ENCODE results near the gene TAS2R38.

Gene TAS2R38

GRCh38 chr7:141950806-141951205 is 22.8 kb downstream of the TAS2R38 start:
- no peaks in the 10 kb centered on the region for H3K4me1 Mint-ChIP-seq (ENCODE audit: low read depth)

DNA sequence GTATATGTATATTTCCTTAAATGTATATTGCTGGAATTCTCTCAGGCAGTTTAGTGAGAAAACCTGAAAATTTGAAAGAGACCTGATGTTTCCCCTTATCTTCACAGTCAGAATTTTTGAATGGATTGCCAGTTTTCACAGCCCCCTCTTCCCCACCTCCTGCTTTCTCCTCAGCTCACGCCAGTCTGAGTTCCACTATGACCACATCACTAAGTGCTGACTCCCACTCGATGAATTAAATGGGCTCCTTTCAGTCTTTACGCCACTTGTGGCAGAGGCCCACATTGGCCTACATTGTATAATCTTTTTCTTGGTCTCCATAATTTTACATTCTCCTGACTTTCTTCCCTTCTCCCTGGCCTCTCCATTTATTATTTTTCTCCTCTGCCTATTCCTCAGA is 23.7 kb downstream of the TAS2R38 start:
- H3K9me3 Mint-ChIP-seq: no peaks in the 10 kb centered on the region
- H3K36me3 Mint-ChIP-seq (ENCODE audit: low read depth): no peaks in the 10 kb centered on the region
- no peaks in the 10 kb centered on the region for H3K27me3 Mint-ChIP-seq (ENCODE audit: low read depth)
- no peak overlapping the region for H3K4me3 Mint-ChIP-seq
- no peak for DNase-seq (ENCODE audit: low spot score)
- H3K4me1 Mint-ChIP-seq (ENCODE audit: low read depth): no peaks in the 10 kb centered on the region
- H3K27ac Mint-ChIP-seq: no peak overlapping the region

More at GRCh38 chr7:141950806-141951205, 22.8 kb downstream of the TAS2R38 start:
- H3K27ac Mint-ChIP-seq: no peak overlapping the region
- no peaks in the 10 kb centered on the region for H3K27me3 Mint-ChIP-seq (ENCODE audit: low read depth)
- no peak overlapping the region for H3K4me3 Mint-ChIP-seq
- H3K36me3 Mint-ChIP-seq (ENCODE audit: low read depth): no peaks in the 10 kb centered on the region
- H3K9me3 Mint-ChIP-seq: no peaks in the 10 kb centered on the region
- no peak for DNase-seq (ENCODE audit: low spot score)

DNA sequence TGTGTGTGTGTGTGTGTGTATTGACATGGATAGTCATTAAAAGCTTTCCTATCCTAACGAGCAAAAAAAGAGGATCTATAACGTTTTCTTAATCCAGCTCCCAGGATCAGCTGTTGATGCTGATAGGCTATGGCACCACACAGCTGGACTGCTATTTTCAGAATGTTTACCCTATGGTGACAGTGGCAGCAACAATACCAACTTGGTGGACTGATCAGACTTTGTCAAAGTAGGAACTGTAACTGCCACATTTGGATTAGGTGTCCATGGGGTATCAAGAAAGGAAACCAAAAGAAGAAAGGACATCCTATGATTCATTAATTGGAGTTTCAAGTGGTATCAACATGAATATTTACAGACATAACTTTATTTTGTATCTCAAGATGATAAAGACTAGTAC is 24.1 kb downstream of the TAS2R38 start:
- no peak for DNase-seq (ENCODE audit: low spot score)
- Mint-ChIP-seq H3K27me3 (ENCODE audit: low read depth) (no peaks in the 10 kb centered on the region), H3K4me3 (no peak overlapping the region), H3K27ac (no peak overlapping the region), H3K9me3 (no peaks in the 10 kb centered on the region), H3K4me1 (ENCODE audit: low read depth) (no peaks in the 10 kb centered on the region), H3K36me3 (ENCODE audit: low read depth) (no peaks in the 10 kb centered on the region)

DNA sequence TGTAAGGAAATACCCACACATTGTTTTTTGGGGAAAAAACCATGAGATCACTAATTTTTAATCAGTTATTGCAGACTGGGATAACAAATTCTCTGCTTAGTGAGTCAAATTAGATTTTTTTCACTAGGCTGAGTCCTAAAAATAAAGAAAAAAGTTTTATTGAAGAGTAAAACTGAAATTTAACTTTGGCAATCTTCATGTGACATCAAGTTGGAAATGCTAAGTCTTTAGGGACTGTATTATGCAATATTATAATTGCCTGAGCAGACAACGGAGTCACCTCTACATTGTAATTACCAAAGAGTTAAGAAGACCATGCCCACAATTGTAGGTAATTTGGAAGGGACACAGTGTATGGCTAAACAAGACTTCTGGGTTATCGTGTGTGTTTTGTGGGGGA is 24.6 kb downstream of the TAS2R38 start:
- Mint-ChIP-seq H3K36me3 (ENCODE audit: low read depth) (no peaks in the 10 kb centered on the region), H3K4me1 (ENCODE audit: low read depth) (no peaks in the 10 kb centered on the region), H3K4me3 (no peak overlapping the region), H3K9me3 (no peaks in the 10 kb centered on the region), H3K27me3 (ENCODE audit: low read depth) (no peaks in the 10 kb centered on the region), H3K27ac (no peak overlapping the region)
- DNase-seq (ENCODE audit: low spot score): no peak

DNA sequence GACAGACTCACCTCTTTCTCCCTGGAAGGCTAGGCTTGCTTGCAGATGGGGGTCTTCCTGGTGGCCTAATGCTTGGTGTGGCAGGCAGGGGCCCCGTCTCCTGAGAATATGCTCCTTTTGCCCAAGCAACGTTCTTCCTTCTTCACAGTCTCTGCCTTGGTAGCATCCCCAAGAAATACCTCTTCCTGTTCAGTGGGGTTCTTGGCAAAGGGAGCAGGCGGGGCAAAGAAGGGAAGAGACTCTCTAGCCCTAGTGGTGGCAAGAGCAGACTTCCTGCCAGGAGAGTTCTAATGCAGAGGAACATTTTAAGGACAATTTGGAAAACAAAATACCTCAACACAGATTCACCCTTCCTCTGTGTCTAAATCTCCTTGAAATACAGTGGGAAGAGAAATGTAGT is 26.8 kb downstream of the TAS2R38 start, which contains the start of gene CLEC5A:
Gene CLEC5A (minus strand): TSS at position 179 of the 400 bp plus-strand sequence. CDS start 682 bp downstream, outside the sequence.
- DNase-seq (ENCODE audit: low spot score): no peak
- Mint-ChIP-seq H3K9me3 (no peaks in the 10 kb centered on the region), H3K27ac (no peak within 1 kb of the TSS), H3K36me3 (ENCODE audit: low read depth) (no peaks in the 10 kb centered on the region), H3K4me1 (ENCODE audit: low read depth) (no peaks in the 10 kb centered on the region), H3K27me3 (ENCODE audit: low read depth) (no peaks in the 10 kb centered on the region), H3K4me3 (no peak within 1 kb of the TSS)

DNA sequence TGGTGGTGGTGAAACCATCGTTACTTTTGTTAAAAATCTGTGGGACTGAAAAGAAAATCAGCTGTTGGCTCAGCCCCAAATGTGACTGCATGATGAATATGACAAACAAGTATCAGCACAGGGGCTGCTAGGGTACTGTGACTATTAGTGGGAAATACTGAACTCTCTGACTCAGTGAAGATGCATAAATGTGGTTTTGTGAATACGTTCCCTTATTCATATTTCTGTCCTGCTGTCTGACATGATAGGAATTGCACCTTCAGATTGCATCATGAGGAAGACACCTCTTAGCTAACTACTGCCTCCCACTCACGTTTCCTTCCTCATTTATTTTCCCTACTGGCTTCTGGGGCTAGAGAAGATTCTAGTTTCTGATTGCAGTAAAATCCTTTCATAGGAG is 28.2 kb downstream of the TAS2R38 start:
- H3K27ac Mint-ChIP-seq: no peak overlapping the region
- no peaks in the 10 kb centered on the region for H3K27me3 Mint-ChIP-seq (ENCODE audit: low read depth)
- DNase-seq (ENCODE audit: low spot score): no peak
- H3K36me3 Mint-ChIP-seq (ENCODE audit: low read depth): no peaks in the 10 kb centered on the region
- H3K9me3 Mint-ChIP-seq: peaks cover 10% of the 10 kb centered on the region
- no peaks in the 10 kb centered on the region for H3K4me1 Mint-ChIP-seq (ENCODE audit: low read depth)
- H3K4me3 Mint-ChIP-seq: no peak overlapping the region

GRCh38 chr7:141944811-141945210 is 28.8 kb downstream of the TAS2R38 start:
- Mint-ChIP-seq H3K27ac (no peak overlapping the region), H3K4me1 (ENCODE audit: low read depth) (no peaks in the 10 kb centered on the region), H3K9me3 (peaks cover 14% of the 10 kb centered on the region), H3K4me3 (no peak overlapping the region), H3K36me3 (ENCODE audit: low read depth) (no peaks in the 10 kb centered on the region), H3K27me3 (ENCODE audit: low read depth) (no peaks in the 10 kb centered on the region)
- DNase-seq (ENCODE audit: low spot score): no peak

GRCh38 chr7:141943846-141944245 is 29.7 kb downstream of the TAS2R38 start:
- Mint-ChIP-seq H3K27me3 (ENCODE audit: low read depth) (no peaks in the 10 kb centered on the region), H3K36me3 (ENCODE audit: low read depth) (no peaks in the 10 kb centered on the region), H3K9me3 (peaks cover 14% of the 10 kb centered on the region), H3K27ac (no peak overlapping the region), H3K4me3 (no peak overlapping the region), H3K4me1 (ENCODE audit: low read depth) (no peaks in the 10 kb centered on the region)
- DNase-seq (ENCODE audit: low spot score): no peak

DNA sequence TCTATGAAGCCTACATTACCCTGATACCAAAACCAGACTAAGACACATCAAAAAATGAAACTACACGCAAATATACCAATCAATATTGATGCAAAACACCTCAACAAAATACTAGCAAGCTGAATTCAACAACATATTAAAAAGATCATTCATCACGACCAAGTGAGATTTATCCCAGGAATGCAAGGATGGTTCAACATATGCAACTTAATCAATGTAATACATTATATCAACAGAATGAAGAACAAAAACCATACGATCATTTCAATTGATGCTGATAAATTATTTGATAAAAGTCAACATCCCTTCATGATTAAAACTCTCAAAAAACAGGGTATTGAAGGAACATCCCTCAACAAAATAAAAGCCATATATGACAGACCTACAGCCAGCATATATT is 32.5 kb downstream of the TAS2R38 start:
- Mint-ChIP-seq H3K9me3 (peaks cover 14% of the 10 kb centered on the region), H3K4me3 (no peak overlapping the region), H3K27me3 (ENCODE audit: low read depth) (no peaks in the 10 kb centered on the region), H3K36me3 (ENCODE audit: low read depth) (no peaks in the 10 kb centered on the region), H3K27ac (no peak overlapping the region), H3K4me1 (ENCODE audit: low read depth) (no peaks in the 10 kb centered on the region)
- no peak for DNase-seq (ENCODE audit: low spot score)

DNA sequence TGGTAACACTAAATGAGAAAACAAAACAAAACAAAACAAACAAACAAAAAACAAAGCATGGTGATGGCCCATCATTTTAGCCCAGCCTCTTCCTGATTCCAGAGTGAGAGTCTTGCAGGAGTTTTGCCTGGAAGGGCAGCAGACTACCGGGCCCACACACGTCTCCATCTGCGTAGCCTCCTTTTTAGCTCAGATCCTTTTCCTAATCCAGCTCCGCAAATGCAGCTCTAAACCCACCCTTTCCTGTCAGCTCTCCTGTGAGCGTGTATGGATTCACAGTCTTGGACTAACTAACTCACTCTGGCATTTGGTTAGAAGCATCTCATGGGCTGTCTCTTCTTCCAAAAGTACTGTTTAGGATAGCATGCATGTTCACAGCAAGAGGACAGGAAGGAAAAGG is 43.4 kb downstream of the TAS2R38 start:
- H3K9me3 Mint-ChIP-seq: peaks cover 4% of the 10 kb centered on the region
- DNase-seq (ENCODE audit: low spot score): no peak
- no peaks in the 10 kb centered on the region for H3K4me1 Mint-ChIP-seq (ENCODE audit: low read depth)
- no peak overlapping the region for H3K4me3 Mint-ChIP-seq
- H3K27ac Mint-ChIP-seq: no peak overlapping the region
- no peaks in the 10 kb centered on the region for H3K36me3 Mint-ChIP-seq (ENCODE audit: low read depth)
- H3K27me3 Mint-ChIP-seq (ENCODE audit: low read depth): no peaks in the 10 kb centered on the region

DNA sequence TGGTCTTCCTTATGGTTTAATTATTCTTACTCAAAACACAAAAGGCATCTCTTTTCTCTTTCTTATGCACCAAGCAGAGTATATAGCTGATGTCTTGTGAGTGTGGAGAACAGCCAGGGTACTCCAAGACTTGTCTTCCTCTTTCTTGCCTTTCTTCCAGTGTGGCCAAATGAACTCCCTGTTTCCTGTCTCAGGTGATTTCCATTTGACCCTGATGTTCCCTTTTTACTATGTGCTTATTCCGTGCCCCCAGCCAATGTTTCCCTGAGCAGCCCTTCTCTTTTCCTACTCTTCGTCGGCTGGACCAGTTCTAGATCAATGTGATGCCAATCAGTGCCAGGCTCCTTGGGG is 44.8 kb downstream of the TAS2R38 start:
- Mint-ChIP-seq H3K36me3 (ENCODE audit: low read depth) (no peaks in the 10 kb centered on the region), H3K27ac (no peak overlapping the region), H3K4me3 (no peak overlapping the region), H3K27me3 (ENCODE audit: low read depth) (no peaks in the 10 kb centered on the region), H3K4me1 (ENCODE audit: low read depth) (no peaks in the 10 kb centered on the region), H3K9me3 (peaks cover 4% of the 10 kb centered on the region)
- no peak for DNase-seq (ENCODE audit: low spot score)

DNA sequence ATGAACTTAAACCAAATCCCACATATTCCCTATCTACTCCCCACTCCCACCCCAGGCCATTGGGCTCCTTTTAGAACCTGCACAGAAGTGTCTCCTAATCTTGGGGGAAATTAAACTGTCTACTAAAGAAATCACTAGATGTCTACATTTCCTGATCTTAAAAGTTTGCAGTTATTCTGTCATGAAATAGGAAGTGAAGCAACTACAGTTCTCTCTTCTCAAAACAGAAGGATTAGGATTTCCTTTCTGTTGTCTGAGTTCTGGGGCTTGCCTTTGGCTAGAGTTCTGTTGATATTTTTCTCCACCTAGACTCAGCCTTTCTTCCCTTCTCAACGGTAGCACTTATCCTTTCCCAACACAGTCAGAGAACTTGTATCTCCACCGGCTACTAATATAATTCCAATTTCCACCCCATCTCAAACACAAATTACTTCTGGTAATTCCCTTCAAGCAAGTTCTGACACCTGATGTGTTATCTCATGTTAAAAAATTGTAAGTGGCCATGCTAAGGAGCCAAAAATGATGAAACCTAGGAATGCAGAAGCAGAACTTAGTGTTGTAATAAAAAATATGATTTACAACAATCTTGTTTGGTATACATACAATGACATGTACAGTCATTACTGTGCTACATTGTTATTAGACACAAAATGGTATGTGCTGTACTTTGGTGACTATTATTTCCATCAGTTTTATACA is 45.3 kb downstream of the TAS2R38 start:
- Mint-ChIP-seq H3K36me3 (ENCODE audit: low read depth) (no peaks in the 10 kb centered on the region), H3K9me3 (peaks cover 4% of the 10 kb centered on the region), H3K4me3 (no peak overlapping the region), H3K4me1 (ENCODE audit: low read depth) (no peaks in the 10 kb centered on the region), H3K27me3 (ENCODE audit: low read depth) (no peaks in the 10 kb centered on the region), H3K27ac (no peak overlapping the region)
- DNase-seq (ENCODE audit: low spot score): no peak
